ENCODE data around the gene ZNF132. TPM values are rescaled to one million over a fixed set of nuclear protein-coding genes. Genes with fewer than 3 reads are reported as not detected.

The ZNF132 gene
- total and polyA plus RNA-seq, 9 of the 15 experiments (the other 6 are each of a cell fraction or from before 2014, with no cell fraction given) = 0.03 to 0.42 (median 0.10) TPM; not detected in 5

DNA sequence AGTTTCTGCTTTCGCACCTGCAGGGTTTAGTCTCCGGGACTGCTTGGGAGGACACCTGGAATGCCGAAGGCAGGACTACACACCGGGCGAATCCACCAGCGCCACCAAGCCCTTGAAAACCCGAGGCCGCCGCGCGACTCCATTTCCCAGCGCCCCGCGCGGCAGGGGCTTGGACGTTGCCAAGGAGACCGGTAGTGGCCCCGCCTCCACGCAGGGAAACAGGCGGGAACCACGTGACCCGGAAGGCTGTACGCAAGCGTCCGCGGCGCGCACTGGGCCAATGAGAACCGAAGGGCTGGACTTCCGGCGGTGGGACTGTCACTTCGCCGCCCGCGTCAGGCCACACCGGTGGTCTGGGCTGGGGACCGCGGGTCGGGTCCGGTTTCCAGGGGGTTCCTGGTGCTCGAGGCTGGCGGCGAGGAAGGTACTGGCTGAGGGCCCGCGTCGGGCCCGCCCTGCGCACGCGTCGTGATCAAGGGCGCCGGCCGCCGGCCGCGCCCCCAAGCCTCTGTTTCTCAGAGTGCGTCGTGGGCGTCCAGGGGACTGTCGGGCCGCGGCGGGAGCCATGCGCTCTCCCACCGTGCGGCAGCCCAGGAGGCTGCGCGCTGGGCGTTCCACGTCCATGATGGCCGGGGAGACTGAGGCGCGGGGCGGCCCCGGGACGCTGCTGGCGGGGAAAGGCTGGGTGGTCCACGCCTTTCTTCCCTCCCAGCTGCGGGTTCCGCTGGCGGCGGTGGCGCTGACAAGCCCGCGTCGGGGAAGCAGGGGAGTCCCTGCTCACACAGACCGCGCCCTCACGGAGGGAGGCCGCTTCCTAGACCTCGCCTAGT is 27.0 kb upstream of the ZNF132 start, which contains the start of gene ZNF324 (continued):
- TF ChIP-seq VEZF1 (CRISPR knock-in tag; IDR thresholded peaks at IDR 0.05) = peak; percentile 61; the same call in 1 of the 2 replicates
- no peak for TF ChIP-seq DNMT1 (IDR thresholded peaks at IDR 0.05)
- TF ChIP-seq RBM22 (IDR thresholded peaks at IDR 0.05; ENCODE audit: low read depth, low read length, poor library complexity, severe bottlenecking) = peak; percentile 83
- TF ChIP-seq MXI1 (IDR thresholded peaks at IDR 0.05; ENCODE audit: low read depth, low read length) = peak; percentile 91
- TF ChIP-seq TFAP4 (CRISPR knock-in tag; IDR thresholded peaks at IDR 0.05; ENCODE audit: borderline replicate concordance) = peak; percentile 79; the same call in 1 of the 2 replicates
- peak; percentile 95 to 96 for TF ChIP-seq MNT (conservative IDR thresholded peaks at IDR 0.05)
- TF ChIP-seq CREM (IDR thresholded peaks at IDR 0.05; ENCODE audit: low read depth) = peak; percentile 90
- TF ChIP-seq TCF7 (IDR thresholded peaks at IDR 0.05; ENCODE audit: borderline replicate concordance) = no peak
- TF ChIP-seq GABPB1 (CRISPR knock-in tag; IDR thresholded peaks at IDR 0.05) = peak; percentile 93
- TF ChIP-seq BMI1 (IDR thresholded peaks at IDR 0.05; ENCODE audit: low read length) = peak; percentile 86
- peak; percentile 24; the same call in 1 of the 2 replicates for TF ChIP-seq CTBP1 (IDR thresholded peaks at IDR 0.05; ENCODE audit: borderline replicate concordance)
- peak; percentile 85 for TF ChIP-seq L3MBTL2 (IDR thresholded peaks at IDR 0.05)
- peak; percentile 46 for TF ChIP-seq FOS (IDR thresholded peaks at IDR 0.05; ENCODE audit: extremely low read depth, insufficient read length)
- TF ChIP-seq, protein P1, sequence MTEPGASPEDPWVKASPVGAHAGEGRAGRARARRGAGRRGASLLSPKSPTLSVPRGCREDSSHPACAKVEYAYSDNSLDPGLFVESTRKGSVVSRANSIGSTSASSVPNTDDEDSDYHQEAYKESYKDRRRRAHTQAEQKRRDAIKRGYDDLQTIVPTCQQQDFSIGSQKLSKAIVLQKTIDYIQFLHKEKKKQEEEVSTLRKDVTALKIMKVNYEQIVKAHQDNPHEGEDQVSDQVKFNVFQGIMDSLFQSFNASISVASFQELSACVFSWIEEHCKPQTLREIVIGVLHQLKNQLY (CRISPR knock-in tag; conservative IDR thresholded peaks at IDR 0.05) = no peak
- no peak for TF ChIP-seq PPARD (CRISPR knock-in tag; IDR thresholded peaks at IDR 0.05)
- TF ChIP-seq TBP (optimal IDR thresholded peaks at IDR 0.05; ENCODE audit: low read depth, low read length) = peak; percentile 58
- TF ChIP-seq ZNF165 (CRISPR knock-in tag; IDR thresholded peaks at IDR 0.05; ENCODE audit: borderline replicate concordance) = no peak
- TF ChIP-seq SAP30 (IDR thresholded peaks at IDR 0.05; ENCODE audit: borderline replicate concordance, insufficient read depth, low read depth, low read length, poor library complexity, severe bottlenecking) = peak; percentile 94
- no peak for TF ChIP-seq EHMT2 (IDR thresholded peaks at IDR 0.05)
- peak; percentile 57 for TF ChIP-seq ZFX (CRISPR knock-in tag; IDR thresholded peaks at IDR 0.05)
- TF ChIP-seq TSC22D4 (tag; IDR thresholded peaks at IDR 0.05) = no peak

Data from K562 (cell line).